MM.1S (cell line): ENCODE results near the gene SPOP.

ENCODE experiments used
- DNase-seq: peaks from one replicate; pipeline ENCODE4 v3.0.0-alpha.2; 2015
- H2AFZ ChIP-seq: fragments of 300-600 bp; sonication (generic); 2 replicates; pipeline ENCODE4 v1.6.0; 2016; ENCODE audit warnings: antibody characterized with exemption, low read length
- H3F3A ChIP-seq: fragments of 300-600 bp; sonication (generic); 2 replicates; pipeline ENCODE4 v1.6.1; 2016; ENCODE audit warnings: mild to moderate bottlenecking, antibody characterized with exemption, low read length, moderate library complexity, mixed read lengths; ENCODE audit not compliant: insufficient read depth
- H3K27ac ChIP-seq: fragments of 300-600 bp; sonication (generic); 2 replicates; pipeline ENCODE4 v1.5.1; 2016; ENCODE audit warnings: mild to moderate bottlenecking, low read length
- H3K27me3 ChIP-seq: fragments of 300-600 bp; sonication (generic); replicated peaks from 2 replicates; pipeline ENCODE4 v1.6.0; 2016; ENCODE audit warnings: low read length; ENCODE audit not compliant: insufficient read depth
- H3K36me3 ChIP-seq: fragments of 300-600 bp; sonication (generic); replicated peaks from 2 replicates; pipeline ENCODE4 v1.6.1; 2016; ENCODE audit warnings: mild to moderate bottlenecking, low read length, mixed read lengths; ENCODE audit not compliant: insufficient read depth
- H3K4me1 ChIP-seq: fragments of 300-600 bp; sonication (generic); 2 replicates; pipeline ENCODE4 v1.6.1; 2016; ENCODE audit warnings: low read length, mixed read lengths
- H3K4me2 ChIP-seq: fragments of 300-600 bp; sonication (generic); 2 replicates; pipeline ENCODE4 v1.6.0; 2016; ENCODE audit warnings: low read depth, low read length
- H3K4me3 ChIP-seq: fragments of 300-600 bp; sonication (generic); 2 replicates; pipeline ENCODE4 v1.5.1; 2016; ENCODE audit warnings: low read length, mixed read lengths
- H3K79me2 ChIP-seq: fragments of 300-600 bp; sonication (generic); 2 replicates; pipeline ENCODE4 v1.6.1; 2016; ENCODE audit warnings: mixed run types, low read length, mixed read lengths
- H3K9ac ChIP-seq: fragments of 300-600 bp; sonication (generic); 2 replicates; pipeline ENCODE4 v1.6.1; 2016; ENCODE audit warnings: low read length, mixed read lengths
- H3K9me2 ChIP-seq: fragments of 300-600 bp; sonication (generic); replicated peaks from 2 replicates; pipeline ENCODE4 v1.6.1; 2016; ENCODE audit warnings: mild to moderate bottlenecking, low read length, mixed read lengths; ENCODE audit not compliant: insufficient read depth
- H3K9me3 ChIP-seq: fragments of 300-600 bp; sonication (generic); replicated peaks from 2 replicates; pipeline ENCODE4 v1.6.1; 2016; ENCODE audit warnings: mild to moderate bottlenecking, low read length, mixed read lengths; ENCODE audit not compliant: insufficient read depth
- H4K20me1 ChIP-seq: fragments of 300-600 bp; sonication (generic); 2 replicates; pipeline ENCODE4 v1.6.1; 2016; ENCODE audit warnings: mild to moderate bottlenecking, low read length, moderate library complexity, mixed read lengths; ENCODE audit not compliant: insufficient read depth
- CTCF ChIP-seq: fragments of 300-600 bp; sonication (generic); IDR thresholded peaks from 2 replicates; pipeline ENCODE4 v1.5.1; 2016; ENCODE audit warnings: antibody characterized with exemption, low read length, mixed read lengths
- EZH2 ChIP-seq: fragments of 300-600 bp; sonication (generic); optimal IDR thresholded peaks from 2 replicates; pipeline ENCODE3; 2017; ENCODE audit warnings: low read depth, mild to moderate bottlenecking, antibody characterized with exemption, low read length, mixed read lengths
- EZH2phosphoT487 ChIP-seq: fragments of 300-600 bp; sonication (generic); IDR thresholded peaks from 2 replicates; pipeline ENCODE4 v1.6.1; 2018; ENCODE audit warnings: antibody characterized with exemption, low read length

SPOP gene

GRCh38 chr17:49624896-49625295 is 53.0 kb downstream of the SPOP start:
- H3K27me3 ChIP-seq: no peaks in the 10 kb centered on the region
- H3K9ac ChIP-seq: no peak overlapping the region
- no peaks in the 10 kb centered on the region for H3F3A ChIP-seq
- no peak overlapping the region for H3K4me2 ChIP-seq
- H2AFZ ChIP-seq: no peak overlapping the region
- H3K36me3 ChIP-seq: 0 out of 2 replicates have a peak, but pooled peaks cover 2% of the 10 kb centered on the region
- H3K79me2 ChIP-seq: peaks cover 85% of the 10 kb centered on the region
- H3K4me1 ChIP-seq: no peaks in the 10 kb centered on the region
- H3K27ac ChIP-seq: no peak overlapping the region
- H3K4me3 ChIP-seq: no peak overlapping the region
- no peaks in the 10 kb centered on the region for H3K9me3 ChIP-seq
- DNase-seq: no peak
- TF ChIP-seq EZH2phosphoT487 (no peak), EZH2 (no peak), CTCF (no peak)
- no peaks in the 10 kb centered on the region for H4K20me1 ChIP-seq
- H3K9me2 ChIP-seq: no peaks in the 10 kb centered on the region

- Histone ChIP-seq H3K79me2 (peaks cover 69% of the 10 kb centered on the region), H3K4me3 (no peak overlapping the region), H3F3A (peaks cover 18% of the 10 kb centered on the region), H3K9me3 (no peaks in the 10 kb centered on the region), H3K9ac (no peak overlapping the region), H3K9me2 (no peaks in the 10 kb centered on the region), H3K27me3 (no peaks in the 10 kb centered on the region), H3K36me3 (0 out of 2 replicates have a peak, but pooled peaks cover 2% of the 10 kb centered on the region), H3K4me1 (peaks cover 25% of the 10 kb centered on the region), H3K4me2 (no peak overlapping the region), H2AFZ (no peak overlapping the region), H3K27ac (no peak overlapping the region), H4K20me1 (no peaks in the 10 kb centered on the region)
- TF ChIP-seq CTCF (no peak), EZH2 (no peak), EZH2phosphoT487 (no peak)
- DNase-seq: no peak
These were observed 55.9 kb downstream of the SPOP start for GRCh38 chr17:49621946-49622529.

DNA sequence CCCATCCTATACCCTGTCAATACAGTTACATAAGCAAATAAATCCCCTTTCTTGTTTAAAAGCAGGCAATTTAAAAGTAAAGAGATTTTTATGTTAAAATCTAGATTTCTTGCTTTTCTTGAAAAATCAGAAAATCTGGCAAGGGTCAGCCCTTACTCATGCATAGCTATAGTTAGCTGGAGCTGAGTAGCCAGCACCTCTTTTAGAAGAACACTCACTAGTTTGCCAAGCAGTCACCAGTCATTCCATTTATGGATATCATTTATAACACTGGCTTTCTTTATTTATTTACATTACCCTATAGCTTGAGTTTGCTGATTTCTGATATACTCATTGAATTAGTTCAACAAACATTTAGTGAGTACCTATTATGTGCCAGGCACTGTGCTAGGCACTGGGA is 56.5 kb downstream of the SPOP start:
- no peaks in the 10 kb centered on the region for H4K20me1 ChIP-seq
- H3K4me2 ChIP-seq: no peak overlapping the region
- no peak overlapping the region for H3K9ac ChIP-seq
- peaks cover 28% of the 10 kb centered on the region for H3K4me1 ChIP-seq
- H3K36me3 ChIP-seq: 0 out of 2 replicates have a peak, but pooled peaks cover 2% of the 10 kb centered on the region
- H3K9me3 ChIP-seq: no peaks in the 10 kb centered on the region
- H3K79me2 ChIP-seq: peaks cover 65% of the 10 kb centered on the region
- DNase-seq: no peak
- no peaks in the 10 kb centered on the region for H3K9me2 ChIP-seq
- H3F3A ChIP-seq: peaks cover 23% of the 10 kb centered on the region
- H3K27me3 ChIP-seq: no peaks in the 10 kb centered on the region
- H2AFZ ChIP-seq: no peak overlapping the region
- no peak overlapping the region for H3K4me3 ChIP-seq
- no peak overlapping the region for H3K27ac ChIP-seq
- TF ChIP-seq EZH2: no peak
- no peak for TF ChIP-seq EZH2phosphoT487
- no peak for TF ChIP-seq CTCF
